GM18861 (cell line): ENCODE measurements around the gene ZBTB16.

Experiments used
- ATAC-seq: cut with Tn5 transposase; IDR thresholded peaks from one replicate; pipeline ENCODE4 v1.9.1; 2021; ENCODE audit not compliant: unreplicated experiment

The ZBTB16 gene

GRCh38 chr11:114197799-114198500 lies 138.4 kb downstream of the ZBTB16 start:
- ATAC-seq: no peak

- no peak for ATAC-seq
Measured at GRCh38 chr11:114199051-114199450, 139.5 kb downstream of the ZBTB16 start.

GRCh38 chr11:114200351-114201133 lies 141.0 kb downstream of the ZBTB16 start:
- ATAC-seq: no peak

GRCh38 chr11:114201219-114201618 lies 141.7 kb downstream of the ZBTB16 start:
- ATAC-seq: no peak

GRCh38 chr11:114202011-114202609 lies 142.6 kb downstream of the ZBTB16 start:
- no peak for ATAC-seq

GRCh38 chr11:114207096-114207495 lies 147.6 kb downstream of the ZBTB16 start:
- ATAC-seq: no peak

GRCh38 chr11:114208377-114208776 lies 148.9 kb downstream of the ZBTB16 start:
- ATAC-seq: no peak

- ATAC-seq: no peak
Measured at GRCh38 chr11:114209343-114209742, 149.8 kb downstream of the ZBTB16 start.

- no peak for ATAC-seq
Measured at GRCh38 chr11:114209904-114210303, 150.4 kb downstream of the ZBTB16 start.

GRCh38 chr11:114211444-114212121 lies 152.1 kb downstream of the ZBTB16 start:
- no peak for ATAC-seq

- no peak for ATAC-seq
Measured at GRCh38 chr11:114213622-114214021, 154.1 kb downstream of the ZBTB16 start.

GRCh38 chr11:114215428-114215827 lies 155.9 kb downstream of the ZBTB16 start:
- ATAC-seq: no peak

- ATAC-seq: no peak
Measured at GRCh38 chr11:114215871-114216795, 156.6 kb downstream of the ZBTB16 start.

- ATAC-seq: no peak
Measured at GRCh38 chr11:114216796-114217180, 157.3 kb downstream of the ZBTB16 start.

- no peak for ATAC-seq
Measured at GRCh38 chr11:114218508-114218907, 159.0 kb downstream of the ZBTB16 start.

- ATAC-seq: no peak
Measured at GRCh38 chr11:114219559-114220349, 160.2 kb downstream of the ZBTB16 start.

- no peak for ATAC-seq
Measured at GRCh38 chr11:114221037-114221436, 161.5 kb downstream of the ZBTB16 start.

GRCh38 chr11:114225661-114226060 lies 166.2 kb downstream of the ZBTB16 start:
- no peak for ATAC-seq

GRCh38 chr11:114226356-114226755 lies 166.8 kb downstream of the ZBTB16 start:
- ATAC-seq: no peak
